IMR-90 (cell line): ENCODE data around the gene SYT6. TPM values are rescaled to one million over a fixed set of nuclear protein-coding genes. Genes with fewer than 3 reads are reported as not detected.

Source experiments
- ATAC-seq: fragments of 200-7000 bp; cut with Tn5 transposase; 2 replicates; pipeline ENCODE4 v1.9.1; 2020; ENCODE audit warnings: low read depth, mild to moderate bottlenecking, moderate library complexity
- BruUV-seq: library from RNA; stranded (reverse); fragments of 400-500 nt; replicated peaks from 2 replicates; lab custom pipeline; 2021; lab: Mats Ljungman, UMichigan
- CTCF ChIA-PET: fragments of 300-600 bp; formaldehyde crosslinking; extraction: SDS; loops from one replicate; lab custom pipeline; 2021; ENCODE audit warnings: antibody characterized with exemption; lab: Yijun Ruan, JAX
- POLR2A ChIA-PET: fragments of 300-600 bp; sonication (Branson Sonifier 250); formaldehyde crosslinking; loops from one replicate; lab custom pipeline; 2022; ENCODE audit warnings: antibody characterized with exemption; ENCODE audit not compliant: unreplicated experiment; lab: Charles Lee
- DNase-seq: peaks from one replicate; pipeline ENCODE4 v3.0.0; 2013
- H2AFZ ChIP-seq: replicated peaks from 2 replicates; pipeline ENCODE3; 2013; ENCODE audit warnings: low read length, mild to moderate bottlenecking; ENCODE audit not compliant: poor library complexity
- H2AK5ac ChIP-seq: 2 replicates; pipeline ENCODE4 v1.6.1; 2013; ENCODE audit warnings: low read depth, low read length, inconsistent platforms
- H2AK9ac ChIP-seq: replicated peaks from 2 replicates; pipeline ENCODE3; 2013; ENCODE audit warnings: mild to moderate bottlenecking, low read depth, low read length, moderate library complexity; ENCODE audit not compliant: poor library complexity
- H2BK120ac ChIP-seq: 2 replicates; pipeline ENCODE4 v1.6.1; 2013; ENCODE audit warnings: low read depth, low read length, inconsistent platforms
- H2BK15ac ChIP-seq: 3 replicates; pipeline ENCODE4 v1.6.1; 2013; ENCODE audit warnings: low read depth, low read length, inconsistent platforms
- H2BK20ac ChIP-seq: 2 replicates; pipeline ENCODE4 v1.6.1; 2013; ENCODE audit warnings: low read depth, mild to moderate bottlenecking, inconsistent platforms, low read length, moderate library complexity
- H2BK5ac ChIP-seq: 2 replicates; pipeline ENCODE4 v1.6.1; 2013; ENCODE audit warnings: mild to moderate bottlenecking, low read depth, low read length, inconsistent platforms; ENCODE audit not compliant: poor library complexity, severe bottlenecking
- H3K14ac ChIP-seq: replicated peaks from 2 replicates; pipeline ENCODE4 v1.6.1; 2013; ENCODE audit warnings: low read depth, low read length, inconsistent platforms
- H3K18ac ChIP-seq: 2 replicates; pipeline ENCODE4 v1.6.1; 2013; ENCODE audit warnings: low read depth, low read length, control low read depth
- H3K23ac ChIP-seq: 2 replicates; pipeline ENCODE4 v1.6.1; 2013; ENCODE audit warnings: low read depth, low read length, inconsistent platforms
- H3K27ac ChIP-seq: 2 replicates; pipeline ENCODE4 v1.5.1; 2013; ENCODE audit warnings: mild to moderate bottlenecking, control low read depth, low read length; ENCODE audit not compliant: insufficient read depth
- H3K27me3 ChIP-seq: 2 replicates; pipeline ENCODE4 v1.6.1; 2013; ENCODE audit warnings: low read length; ENCODE audit not compliant: control insufficient read depth, insufficient read depth
- H3K36me3 ChIP-seq: 2 replicates; pipeline ENCODE4 v1.6.1; 2013; ENCODE audit warnings: low read length, mixed read lengths; ENCODE audit not compliant: control insufficient read depth, insufficient read depth
- H3K4ac ChIP-seq: 2 replicates; pipeline ENCODE4 v1.6.1; 2013; ENCODE audit warnings: low read depth, low read length, inconsistent platforms
- H3K4me1 ChIP-seq: 2 replicates; pipeline ENCODE4 v1.6.1; 2013; ENCODE audit warnings: low read length, mixed read lengths; ENCODE audit not compliant: control insufficient read depth, insufficient read depth
- H3K4me2 ChIP-seq: 2 replicates; pipeline ENCODE4 v1.6.1; 2013; ENCODE audit warnings: low read depth, mild to moderate bottlenecking, control low read depth, low read length, moderate library complexity
- H3K4me3 ChIP-seq: 2 replicates; pipeline ENCODE4 v1.5.1; 2013; ENCODE audit warnings: low read depth, mild to moderate bottlenecking, control low read depth, low read length, moderate library complexity; ENCODE audit not compliant: insufficient read depth
- H3K56ac ChIP-seq: 2 replicates; pipeline ENCODE4 v1.6.1; 2013; ENCODE audit warnings: low read length, inconsistent platforms; ENCODE audit not compliant: insufficient read depth; ENCODE audit errors: extremely low read depth
- H3K79me1 ChIP-seq, 2 experiments: 2 replicates each; pipeline ENCODE4 v1.6.1; 2013; ENCODE audit warnings: low read length in 2 of 2, inconsistent platforms in 1 of 2, low read depth in 1 of 2
- H3K9ac ChIP-seq: 2 replicates; pipeline ENCODE4 v1.6.1; 2013; ENCODE audit warnings: low read depth, low read length, control low read depth
- H3K9me1 ChIP-seq: 2 replicates; pipeline ENCODE4 v1.6.1; 2013; ENCODE audit warnings: low read length, inconsistent platforms; ENCODE audit not compliant: insufficient read depth
- H3K9me3 ChIP-seq: 2 replicates; pipeline ENCODE4 v1.6.1; 2013; ENCODE audit warnings: low read length; ENCODE audit not compliant: control insufficient read depth, insufficient read depth
- H4K20me1 ChIP-seq: 2 replicates; pipeline ENCODE4 v1.6.1; 2013; ENCODE audit warnings: low read length, inconsistent platforms; ENCODE audit not compliant: insufficient read depth
- H4K5ac ChIP-seq: 2 replicates; pipeline ENCODE4 v1.6.1; 2013; ENCODE audit warnings: mild to moderate bottlenecking, low read depth, low read length, control low read depth
- H4K8ac ChIP-seq, 2 experiments: 2 replicates each; pipeline ENCODE4 v1.6.1; 2013; ENCODE audit warnings: low read depth in 2 of 2, low read length in 2 of 2, control low read depth in 1 of 2, inconsistent platforms in 1 of 2
- H4K91ac ChIP-seq: 2 replicates; pipeline ENCODE4 v1.6.1; 2013; ENCODE audit warnings: low read depth, low read length, inconsistent platforms; ENCODE audit not compliant: insufficient read depth
- BHLHE40 ChIP-seq: fragments of 150-350 bp; IDR thresholded peaks from 2 replicates; pipeline ENCODE4 v1.6.1; 2016; ENCODE audit warnings: mild to moderate bottlenecking, low read depth, low read length
- CEBPB ChIP-seq: IDR thresholded peaks from 2 replicates; pipeline ENCODE4 v1.6.1; 2012; ENCODE audit warnings: low read depth, low read length, improper control_type of control experiment
- CHD1 ChIP-seq: IDR thresholded peaks from 2 replicates; pipeline ENCODE4 v1.6.1; 2012; ENCODE audit warnings: low read depth, low read length, improper control_type of control experiment
- CTCF ChIP-seq: conservative IDR thresholded peaks from 2 replicates; pipeline ENCODE4 v1.5.1; 2012; ENCODE audit warnings: mild to moderate bottlenecking, low read depth, low read length, improper control_type of control experiment
- ELK1 ChIP-seq: fragments of 150-350 bp; IDR thresholded peaks from 2 replicates; pipeline ENCODE4 v1.6.1; 2016; ENCODE audit warnings: low read depth, mild to moderate bottlenecking, low read length, moderate library complexity, borderline replicate concordance
- FOS ChIP-seq: fragments of 150-350 bp; IDR thresholded peaks from 2 replicates; pipeline ENCODE4 v1.6.1; 2016; ENCODE audit warnings: low read depth, low read length
- MAFK ChIP-seq: IDR thresholded peaks from 2 replicates; pipeline ENCODE4 v1.6.1; 2012; ENCODE audit warnings: low read depth, low read length, improper control_type of control experiment
- MAZ ChIP-seq: IDR thresholded peaks from 2 replicates; pipeline ENCODE4 v1.6.1; 2012; ENCODE audit warnings: low read depth, mild to moderate bottlenecking, low read length, improper control_type of control experiment, moderate library complexity, borderline replicate concordance
- MXI1 ChIP-seq: IDR thresholded peaks from 2 replicates; pipeline ENCODE4 v1.6.1; 2012; ENCODE audit warnings: low read depth, mild to moderate bottlenecking, low read length, moderate library complexity, borderline replicate concordance
- NFE2L2 ChIP-seq: fragments of 150-350 bp; IDR thresholded peaks from 2 replicates; pipeline ENCODE4 v1.6.1; 2016; ENCODE audit warnings: low read depth, mild to moderate bottlenecking, low read length
- POLR2A ChIP-seq: IDR thresholded peaks from 2 replicates; pipeline ENCODE4 v1.6.1; 2012; ENCODE audit warnings: mild to moderate bottlenecking, low read depth, low read length
- RAD21 ChIP-seq: IDR thresholded peaks from 2 replicates; pipeline ENCODE4 v1.6.1; 2012; ENCODE audit warnings: low read length, improper control_type of control experiment
- RCOR1 ChIP-seq: IDR thresholded peaks from 2 replicates; pipeline ENCODE4 v1.6.1; 2012; ENCODE audit warnings: mild to moderate bottlenecking, low read length, improper control_type of control experiment; ENCODE audit not compliant: insufficient replicate concordance
- RFX5 ChIP-seq: IDR thresholded peaks from 2 replicates; pipeline ENCODE4 v1.8.0; 2012; ENCODE audit warnings: low read depth, mild to moderate bottlenecking, low read length, moderate library complexity
- SMC3 ChIP-seq: fragments of 150-350 bp; IDR thresholded peaks from 2 replicates; pipeline ENCODE4 v1.6.1; 2016; ENCODE audit warnings: low read depth, mild to moderate bottlenecking, antibody characterized with exemption, low read length, moderate library complexity
- WGBS, 2 experiments: methylation state at CpG; one replicate each; pipeline versions ENCODE4 v1.1.5 to v1.1.7; 2013; ENCODE audit warnings: missing lambda C conversion rate in 2 of 2; ENCODE audit not compliant: insufficient read length in 1 of 2; ENCODE audit errors: extremely low coverage in 2 of 2; 5-methylcytosine and 5-hydroxymethylcytosine counted together
- dilution Hi-C: fragments of 300-500 bp; cut with HindIII; formaldehyde crosslinking; loops from one replicate; pipeline ENCODE4 v1.14.3; 2018; ENCODE audit warnings: low sequenced_read_pairs; ENCODE audit not compliant: unreplicated experiment
- in situ Hi-C: fragments of 300-500 bp; cut with MboI; formaldehyde crosslinking; loops from 3 replicates; pipeline ENCODE4 v1.14.3; 2019; ENCODE audit warnings: low sequenced_read_pairs, inconsistent platforms, mixed read lengths
- intact Hi-C: fragments of 100-400 bp; cut with micrococcal nuclease; formaldehyde crosslinking; loops from 2 replicates; pipeline ENCODE4 v1.10.0; 2022
- polyA plus RNA-seq, 3 experiments: library from polyadenylated mRNA; depleted of rRNA; stranded (reverse); fragments of >200 nt; gene quantifications; 2 replicates each; pipeline ENCODE4 v1.2.3, GENCODE V29; 2012; ENCODE audit warnings: low replicate concordance in 1 of 3
- total RNA-seq: library from RNA; depleted of rRNA; stranded (reverse); fragments of >200 nt; gene quantifications from 2 replicates; pipeline ENCODE4 v1.2.3, GENCODE V29; 2012
- TF ChIP-seq, protein P1 (sequence below): fragments of 150-350 bp; IDR thresholded peaks from 2 replicates; pipeline ENCODE4 v1.6.1; 2017; ENCODE audit warnings: mild to moderate bottlenecking, antibody characterized with exemption, low read length, low read depth

SYT6 gene
- total and polyA plus RNA-seq, 2 of the 4 experiments (the other 2 are of a cell fraction): not detected

DNA sequence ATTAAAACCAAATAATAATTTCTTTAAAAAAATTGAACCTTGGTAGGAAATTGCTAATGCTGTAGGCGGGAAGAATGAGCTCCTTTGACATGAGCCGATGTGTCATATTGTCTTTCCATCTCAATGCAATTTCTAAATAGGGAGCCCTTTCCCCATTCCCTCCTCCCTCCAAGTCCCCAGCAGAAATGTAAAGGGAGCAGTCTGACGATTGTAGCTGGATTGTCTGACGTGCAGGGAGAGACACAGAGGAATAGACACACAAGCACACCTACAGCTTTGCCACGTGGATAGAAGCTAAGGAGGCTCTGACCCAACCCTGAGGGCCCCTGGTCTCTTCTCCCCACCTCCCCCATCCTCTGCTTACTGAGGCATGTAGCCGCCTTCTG is 3.6 kb upstream of the SYT6 start:
- Histone ChIP-seq H2AK5ac (no peak overlapping the region), H4K5ac (no peak overlapping the region), H4K91ac (no peak overlapping the region), H3K36me3 (no peaks in the 10 kb centered on the region), H3K4me3 (no peak overlapping the region), H3K9ac (no peak overlapping the region), H3K4me2 (no peak overlapping the region), H3K79me1 (no peaks in the 10 kb centered on the region), H4K20me1 (no peaks in the 10 kb centered on the region), H2BK120ac (no peak overlapping the region), H3K56ac (no peak overlapping the region), H3K27me3 (peaks cover 62% of the 10 kb centered on the region), H4K8ac (no peak overlapping the region), H3K4ac (no peak overlapping the region), H3K9me1 (no peaks in the 10 kb centered on the region), H3K4me1 (no peaks in the 10 kb centered on the region; the same call in 1 of the 2 replicates), H3K27ac (no peak overlapping the region), H2AFZ (no peak overlapping the region), H2AK9ac (no peak overlapping the region), H3K9me3 (peaks cover 1% of the 10 kb centered on the region; the same call in 1 of the 2 replicates), H2BK5ac (no peak overlapping the region), H3K14ac (no peak overlapping the region), H3K23ac (no peak overlapping the region), H2BK20ac (no peak overlapping the region), H3K18ac (no peak overlapping the region), H2BK15ac (no peak overlapping the region)
- dilution Hi-C loops (no loop called here), in situ Hi-C loops (no loop called here), intact Hi-C loops (no loop called here)
- WGBS, 2 experiments: no CpG with 5 or more reads among the region's 6 CpGs
- no peak for DNase-seq
- POLR2A ChIA-PET: no interaction called here
- CTCF ChIA-PET: no interaction called here
- TF ChIP-seq POLR2A (no peak), CTCF (no peak), RFX5 (no peak), SMC3 (no peak), NFE2L2 (no peak), CEBPB (no peak), RCOR1 (no peak), MAZ (no peak), RAD21 (no peak), BHLHE40 (no peak), FOS (no peak), ELK1 (no peak), MXI1 (no peak), CHD1 (no peak), MAFK (no peak)
- TF ChIP-seq, protein P1, sequence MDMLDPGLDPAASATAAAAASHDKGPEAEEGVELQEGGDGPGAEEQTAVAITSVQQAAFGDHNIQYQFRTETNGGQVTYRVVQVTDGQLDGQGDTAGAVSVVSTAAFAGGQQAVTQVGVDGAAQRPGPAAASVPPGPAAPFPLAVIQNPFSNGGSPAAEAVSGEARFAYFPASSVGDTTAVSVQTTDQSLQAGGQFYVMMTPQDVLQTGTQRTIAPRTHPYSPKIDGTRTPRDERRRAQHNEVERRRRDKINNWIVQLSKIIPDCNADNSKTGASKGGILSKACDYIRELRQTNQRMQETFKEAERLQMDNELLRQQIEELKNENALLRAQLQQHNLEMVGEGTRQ: no peak
- ATAC-seq: no peak
- no TSS peak for BruUV-seq
